ENCODE measurements around the gene BRIP1.

DNA sequence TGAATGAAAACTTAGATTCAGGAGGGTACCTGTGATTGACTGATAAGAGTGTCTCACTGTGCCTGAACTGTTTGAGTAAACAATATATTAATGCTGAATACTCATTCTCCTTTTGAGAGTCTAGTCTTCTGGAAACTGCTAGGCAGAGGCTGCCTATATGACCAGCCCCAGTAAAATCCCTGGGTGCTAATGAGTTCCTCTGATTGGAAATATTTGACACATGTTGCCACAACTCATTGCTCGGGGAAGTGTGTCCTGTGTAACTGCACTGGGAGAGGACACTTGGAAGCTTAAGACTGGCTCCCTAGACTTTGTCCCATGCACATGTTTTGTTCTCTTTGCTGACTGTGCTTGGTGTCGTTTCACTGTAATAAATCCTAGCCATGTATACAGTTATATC, 163.6 kb downstream of the BRIP1 start:
- TF ChIP-seq, protein P1, sequence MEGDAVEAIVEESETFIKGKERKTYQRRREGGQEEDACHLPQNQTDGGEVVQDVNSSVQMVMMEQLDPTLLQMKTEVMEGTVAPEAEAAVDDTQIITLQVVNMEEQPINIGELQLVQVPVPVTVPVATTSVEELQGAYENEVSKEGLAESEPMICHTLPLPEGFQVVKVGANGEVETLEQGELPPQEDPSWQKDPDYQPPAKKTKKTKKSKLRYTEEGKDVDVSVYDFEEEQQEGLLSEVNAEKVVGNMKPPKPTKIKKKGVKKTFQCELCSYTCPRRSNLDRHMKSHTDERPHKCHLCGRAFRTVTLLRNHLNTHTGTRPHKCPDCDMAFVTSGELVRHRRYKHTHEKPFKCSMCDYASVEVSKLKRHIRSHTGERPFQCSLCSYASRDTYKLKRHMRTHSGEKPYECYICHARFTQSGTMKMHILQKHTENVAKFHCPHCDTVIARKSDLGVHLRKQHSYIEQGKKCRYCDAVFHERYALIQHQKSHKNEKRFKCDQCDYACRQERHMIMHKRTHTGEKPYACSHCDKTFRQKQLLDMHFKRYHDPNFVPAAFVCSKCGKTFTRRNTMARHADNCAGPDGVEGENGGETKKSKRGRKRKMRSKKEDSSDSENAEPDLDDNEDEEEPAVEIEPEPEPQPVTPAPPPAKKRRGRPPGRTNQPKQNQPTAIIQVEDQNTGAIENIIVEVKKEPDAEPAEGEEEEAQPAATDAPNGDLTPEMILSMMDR (IDR thresholded peaks at IDR 0.05) = no peak
- TF ChIP-seq POLR2A (IDR thresholded peaks at IDR 0.05) = no peak

Data from lower leg skin (tissue), 3 donors.